ENCODE data around the gene ABHD13.

DNA sequence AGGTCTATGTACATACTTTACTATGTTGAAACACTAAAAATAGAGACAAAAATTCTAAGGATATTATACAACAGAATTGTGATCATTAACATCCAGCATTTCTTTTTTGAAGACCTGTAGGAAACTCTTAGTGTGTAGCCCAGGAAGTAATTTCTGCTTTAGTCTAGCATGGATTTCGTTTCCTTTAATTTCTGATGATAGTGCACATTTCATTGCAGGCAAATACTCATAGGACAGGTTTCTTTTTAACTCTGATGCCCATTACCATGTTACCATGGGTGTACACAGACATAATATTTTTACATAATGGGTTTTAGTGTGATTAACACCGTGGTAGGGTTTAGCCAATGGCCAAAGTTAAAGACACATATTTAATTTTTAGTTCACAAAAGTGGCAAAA lies 29.9 kb upstream of the ABHD13 start:
- no peak for TF ChIP-seq EZH2 (IDR thresholded peaks at IDR 0.05; ENCODE audit: insufficient read depth, poor library complexity, severe bottlenecking)
- TF ChIP-seq EZH2phosphoT487 (IDR thresholded peaks at IDR 0.05; ENCODE audit: insufficient read depth, low read depth), result no peak

Data from GM23248 (cell line).